ENCODE measurements around the gene MEX3B.

The MEX3B gene

GRCh38 chr15:82056958-82057823, 11.4 kb upstream of the MEX3B start:
- no peaks in the 10 kb centered on the region for H4K20me1 ChIP-seq (ENCODE audit: insufficient read depth, low read length)
- H3K36me3 ChIP-seq (ENCODE audit: insufficient read depth, low read length): no peaks in the 10 kb centered on the region
- no peak overlapping the region for H2AFZ ChIP-seq (ENCODE audit: low read length)
- no peaks in the 10 kb centered on the region for H3K9me2 ChIP-seq (ENCODE audit: low read depth, low read length)
- no peak overlapping the region for H3K4me2 ChIP-seq (ENCODE audit: low read length)
- no peak overlapping the region for H3K9ac ChIP-seq (ENCODE audit: low read length)
- H3F3A ChIP-seq (ENCODE audit: insufficient read depth, low read length): no peaks in the 10 kb centered on the region
- no peaks in the 10 kb centered on the region; the same call in 1 of the 2 replicates for H3K27me3 ChIP-seq (ENCODE audit: insufficient read depth, low read length)
- TF ChIP-seq CTCF (IDR thresholded peaks at IDR 0.05; ENCODE audit: low read length) (no peak), EZH2 (IDR thresholded peaks at IDR 0.05; ENCODE audit: borderline replicate concordance, low read length) (no peak)
- no peaks in the 10 kb centered on the region for H3K9me3 ChIP-seq (ENCODE audit: low read length)
- no peaks in the 10 kb centered on the region for H3K4me1 ChIP-seq (ENCODE audit: insufficient read depth, low read length, severe bottlenecking)
- H3K27ac ChIP-seq (ENCODE audit: low read depth, low read length, poor library complexity, severe bottlenecking): no peak overlapping the region
- no peak overlapping the region for H3K4me3 ChIP-seq (ENCODE audit: low read depth, low read length, poor library complexity, severe bottlenecking)
- H3K79me2 ChIP-seq (ENCODE audit: insufficient read depth, low read length): no peaks in the 10 kb centered on the region

GRCh38 chr15:82052751-82053150, 6.9 kb upstream of the MEX3B start:
- no peaks in the 10 kb centered on the region for H3K9me2 ChIP-seq (ENCODE audit: low read depth, low read length)
- no peaks in the 10 kb centered on the region for H3K9me3 ChIP-seq (ENCODE audit: low read length)
- H3K27ac ChIP-seq (ENCODE audit: low read depth, low read length, poor library complexity, severe bottlenecking): no peak overlapping the region
- H3K36me3 ChIP-seq (ENCODE audit: insufficient read depth, low read length): no peaks in the 10 kb centered on the region
- no peaks in the 10 kb centered on the region; the same call in 1 of the 2 replicates for H3K27me3 ChIP-seq (ENCODE audit: insufficient read depth, low read length)
- no peaks in the 10 kb centered on the region for H3K79me2 ChIP-seq (ENCODE audit: insufficient read depth, low read length)
- H3K4me2 ChIP-seq (ENCODE audit: low read length): no peak overlapping the region
- peaks cover 3% of the 10 kb centered on the region for H3K4me1 ChIP-seq (ENCODE audit: insufficient read depth, low read length, severe bottlenecking)
- no peak overlapping the region for H3K9ac ChIP-seq (ENCODE audit: low read length)
- no peak overlapping the region for H2AFZ ChIP-seq (ENCODE audit: low read length)
- no peaks in the 10 kb centered on the region for H3F3A ChIP-seq (ENCODE audit: insufficient read depth, low read length)
- no peak for TF ChIP-seq CTCF (IDR thresholded peaks at IDR 0.05; ENCODE audit: low read length)
- no peaks in the 10 kb centered on the region for H4K20me1 ChIP-seq (ENCODE audit: insufficient read depth, low read length)
- no peak overlapping the region for H3K4me3 ChIP-seq (ENCODE audit: low read depth, low read length, poor library complexity, severe bottlenecking)

GRCh38 chr15:82051664-82052063, 5.8 kb upstream of the MEX3B start:
- Histone ChIP-seq H3K36me3 (ENCODE audit: insufficient read depth, low read length) (no peaks in the 10 kb centered on the region), H3K79me2 (ENCODE audit: insufficient read depth, low read length) (no peaks in the 10 kb centered on the region), H4K20me1 (ENCODE audit: insufficient read depth, low read length) (no peaks in the 10 kb centered on the region), H3K4me2 (ENCODE audit: low read length) (no peak overlapping the region), H3K27me3 (ENCODE audit: insufficient read depth, low read length) (no peaks in the 10 kb centered on the region; the same call in 1 of the 2 replicates), H3K27ac (ENCODE audit: low read depth, low read length, poor library complexity, severe bottlenecking) (no peak overlapping the region), H3K4me1 (ENCODE audit: insufficient read depth, low read length, severe bottlenecking) (peaks cover 8% of the 10 kb centered on the region), H3K4me3 (ENCODE audit: low read depth, low read length, poor library complexity, severe bottlenecking) (no peak overlapping the region), H3F3A (ENCODE audit: insufficient read depth, low read length) (no peaks in the 10 kb centered on the region), H3K9ac (ENCODE audit: low read length) (no peak overlapping the region), H2AFZ (ENCODE audit: low read length) (no peak overlapping the region), H3K9me2 (ENCODE audit: low read depth, low read length) (no peaks in the 10 kb centered on the region), H3K9me3 (ENCODE audit: low read length) (no peaks in the 10 kb centered on the region)
- TF ChIP-seq EZH2 (IDR thresholded peaks at IDR 0.05; ENCODE audit: borderline replicate concordance, low read length) (no peak), CTCF (IDR thresholded peaks at IDR 0.05; ENCODE audit: low read length) (no peak)

Measured in OCI-LY1 (cell line).